A673 (cell line): ENCODE measurements around the gene CTTNBP2.

Experiments used
- CTCF ChIP-seq: fragments of 300-800, 200-600 bp; sonication (generic); conservative IDR thresholded peaks from 2 replicates; pipeline ENCODE4 v1.5.1; 2017; ENCODE audit warnings: low read depth, mild to moderate bottlenecking, antibody characterized with exemption, low read length, moderate library complexity, mixed read lengths
- EZH2 ChIP-seq: fragments of 200-600 bp; sonication (generic); IDR thresholded peaks from 2 replicates; pipeline ENCODE4 v1.6.1; 2017; ENCODE audit warnings: borderline replicate concordance, low read depth, mild to moderate bottlenecking, mixed read lengths, antibody characterized with exemption, low read length; ENCODE audit not compliant: poor library complexity, severe bottlenecking

GRCh38 chr7:117692338-117692737 lies 180.9 kb downstream of the CTTNBP2 start:
- no peak for TF ChIP-seq CTCF
- no peak for TF ChIP-seq EZH2
